HepG2 (cell line): ENCODE data around the gene ENO2. TPM values are rescaled to one million over a fixed set of nuclear protein-coding genes. Genes with fewer than 3 reads are reported as not detected.

ENCODE experiments used
- HHEX ChIP-seq: IDR thresholded peaks from 2 replicates; pipeline ENCODE4 v1.6.1; 2016; ENCODE audit warnings: control low read depth
- MXI1 ChIP-seq: IDR thresholded peaks from 3 replicates; pipeline ENCODE4 v1.6.1; 2012; ENCODE audit warnings: low read depth, low read length, inconsistent platforms, borderline replicate concordance
- MYNN ChIP-seq: sonication (generic); formaldehyde crosslinking; IDR thresholded peaks from 2 replicates; pipeline ENCODE4 v1.4.0; 2020; ENCODE audit warnings: mild to moderate bottlenecking, low read depth, missing genetic modification reagents
- RFX3 ChIP-seq: IDR thresholded peaks from 2 replicates; pipeline ENCODE4 v1.6.1; 2016; ENCODE audit warnings: missing biosample characterization, missing genetic modification reagents
- TCF7 ChIP-seq: sonication (generic); IDR thresholded peaks from 2 replicates; pipeline ENCODE4 v1.6.1; 2016; ENCODE audit warnings: antibody characterized with exemption, low read depth
- THAP11 ChIP-seq: IDR thresholded peaks from 2 replicates; pipeline ENCODE4 v1.6.1; 2016; ENCODE audit warnings: missing biosample characterization, missing genetic modification reagents
- U2AF2 ChIP-seq: fragments of 200-400 bp; formaldehyde crosslinking; IDR thresholded peaks from 2 replicates; pipeline ENCODE4 v1.6.1; 2017; ENCODE audit warnings: low read depth, mild to moderate bottlenecking, low read length
- ZNF24 ChIP-seq: fragments of 450-650 bp; IDR thresholded peaks from 2 replicates; pipeline ENCODE4 v1.6.1; 2017; ENCODE audit warnings: antibody characterized with exemption, mild to moderate bottlenecking
- ZNF430 ChIP-seq: sonication (generic); formaldehyde crosslinking; IDR thresholded peaks from 2 replicates; pipeline ENCODE4 v1.9.0; 2021; ENCODE audit warnings: mild to moderate bottlenecking, missing genetic modification reagents
- ZNF607 ChIP-seq: sonication (generic); formaldehyde crosslinking; IDR thresholded peaks from 2 replicates; pipeline ENCODE4 v1.5.1; 2020; ENCODE audit warnings: missing genetic modification reagents, mild to moderate bottlenecking, borderline replicate concordance
- ZNF674 ChIP-seq: sonication (generic); formaldehyde crosslinking; IDR thresholded peaks from 2 replicates; pipeline ENCODE4 v1.5.0; 2020; ENCODE audit warnings: low read depth, mild to moderate bottlenecking, missing genetic modification reagents
- ZNF788 ChIP-seq: sonication (generic); formaldehyde crosslinking; IDR thresholded peaks from 2 replicates; pipeline ENCODE4 v1.5.0; 2020; ENCODE audit warnings: mild to moderate bottlenecking, missing genetic modification reagents, borderline replicate concordance
- polyA plus RNA-seq, 8 experiments: library from polyadenylated mRNA; depleted of rRNA in 3 of 8; stranded (reverse) in 7 of 8; unstranded in 1 of 8; fragments of >200 nt; fragmentation: Illumina TruSeq in 4 of 8; extraction: Trizol in 4 of 8; gene quantifications; 2 replicates each; pipeline versions ENCODE4 v1.2.1 to v1.2.3, GENCODE V29; 2011 to 2016; ENCODE audit warnings: low read depth in 4 of 8, missing spikeins in 1 of 8, mixed read lengths in 1 of 8; ENCODE audit not compliant: insufficient read depth in 1 of 8
- total RNA-seq, 5 experiments: library from RNA; depleted of rRNA; stranded (reverse); fragments of >200 nt; fragmentation: Illumina TruSeq; extraction: Trizol; gene quantifications; 2 replicates each; pipeline ENCODE4 v1.2.3, GENCODE V29; 2016; ENCODE audit warnings: low read depth in 1 of 5
- TF ChIP-seq, protein P1 (sequence below): IDR thresholded peaks from 2 replicates; pipeline ENCODE4 v1.6.1; 2016; ENCODE audit warnings: missing genetic modification reagents, missing compliant biosample characterization
- TF ChIP-seq, protein P2 (sequence below): IDR thresholded peaks from 2 replicates; pipeline ENCODE4 v1.6.1; 2012; ENCODE audit warnings: low read length, improper control_type of control experiment
- TF ChIP-seq, protein P3 (sequence below), 2 experiments: sonication (generic) in 1 of 2; formaldehyde crosslinking in 1 of 2; IDR thresholded peaks; 2 replicates each; pipeline versions ENCODE4 v1.5.1 to v1.6.1; 2011 to 2020; ENCODE audit warnings: borderline replicate concordance in 1 of 2, low read depth in 1 of 2, low read length in 1 of 2, mild to moderate bottlenecking in 1 of 2, missing genetic modification reagents in 1 of 2, moderate library complexity in 1 of 2
- TF ChIP-seq, protein P4 (sequence below): sonication (generic); formaldehyde crosslinking; IDR thresholded peaks from 2 replicates; pipeline ENCODE4 v1.5.1; 2020; ENCODE audit warnings: mild to moderate bottlenecking, missing genetic modification reagents, borderline replicate concordance
- TF ChIP-seq, protein P5 (sequence below): IDR thresholded peaks from 2 replicates; pipeline ENCODE4 v1.6.1; 2018; ENCODE audit warnings: missing genetic modification reagents, mild to moderate bottlenecking, missing compliant biosample characterization

Gene ENO2
- total and polyA plus RNA-seq, 2 of the 13 experiments (the other 11 are each of a cell fraction or from before 2014, with no cell fraction given), result 19.3 to 136 TPM

DNA sequence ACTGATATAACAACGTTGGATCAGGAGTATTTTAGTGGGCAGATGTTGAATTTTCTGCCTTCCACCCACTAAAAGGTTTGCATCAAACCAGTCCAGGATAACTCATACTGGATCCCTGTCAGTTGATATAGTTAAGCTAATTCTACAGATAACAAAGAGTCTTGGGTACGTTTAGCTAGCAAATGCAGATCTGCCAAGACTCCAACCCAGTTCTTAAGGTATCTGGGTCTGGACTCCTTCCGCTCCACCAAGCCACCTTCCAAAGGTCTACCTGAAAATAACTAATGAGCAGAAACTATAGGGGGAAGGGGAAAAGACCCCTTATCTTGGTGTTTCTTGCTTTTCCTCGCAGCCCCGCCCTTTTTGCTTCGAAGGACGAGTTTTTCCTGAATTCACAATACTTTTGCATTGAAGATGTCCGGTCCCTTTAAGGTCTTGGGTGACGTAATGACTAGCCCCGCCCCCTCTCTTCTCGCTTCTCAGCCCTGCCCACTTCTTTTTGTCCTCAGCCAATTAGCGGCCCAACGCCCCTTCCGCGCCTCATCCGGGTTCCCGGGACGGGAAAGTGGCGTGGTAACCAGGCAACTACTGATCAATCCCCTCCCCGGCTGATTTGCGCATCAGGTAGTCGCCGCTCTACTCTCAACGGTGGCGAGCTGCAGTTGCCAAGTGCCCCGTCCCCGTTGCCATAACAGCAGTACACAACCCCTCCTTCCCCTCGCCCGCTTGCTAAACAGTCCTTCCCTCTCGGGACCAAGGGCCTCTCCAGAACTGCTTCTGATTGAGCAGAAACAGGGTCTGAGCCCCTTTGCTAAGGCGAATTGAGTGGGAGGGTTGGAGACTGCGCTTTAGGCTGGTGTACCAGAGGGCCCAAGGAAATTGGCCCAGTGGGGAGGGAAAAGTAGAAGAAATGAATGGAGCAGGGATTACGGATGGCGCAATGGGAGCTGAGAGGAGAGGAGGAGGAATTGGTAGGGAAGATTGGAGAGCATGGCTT, 9.8 kb upstream of the ENO2 start, which contains the start of gene LRRC23 (continued):
- peak; percentile 94; the same call in 2 of the 3 replicates for TF ChIP-seq MXI1
- 0 out of 2 replicates have a peak, but pooled peaks have one; percentile 30 for TF ChIP-seq U2AF2
- TF ChIP-seq, protein P1, sequence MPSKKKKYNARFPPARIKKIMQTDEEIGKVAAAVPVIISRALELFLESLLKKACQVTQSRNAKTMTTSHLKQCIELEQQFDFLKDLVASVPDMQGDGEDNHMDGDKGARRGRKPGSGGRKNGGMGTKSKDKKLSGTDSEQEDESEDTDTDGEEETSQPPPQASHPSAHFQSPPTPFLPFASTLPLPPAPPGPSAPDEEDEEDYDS, result peak; percentile 57; the same call in 1 of the 2 replicates
- no peak for TF ChIP-seq ZNF24
- peak; percentile 58; the same call in 1 of the 2 replicates for TF ChIP-seq ZNF607 (CRISPR knock-in tag)
- TF ChIP-seq MYNN, result no peak
- TF ChIP-seq THAP11, result peak; percentile 60; the same call in 1 of the 2 replicates
- TF ChIP-seq TCF7, result no peak
- TF ChIP-seq, protein P2, sequence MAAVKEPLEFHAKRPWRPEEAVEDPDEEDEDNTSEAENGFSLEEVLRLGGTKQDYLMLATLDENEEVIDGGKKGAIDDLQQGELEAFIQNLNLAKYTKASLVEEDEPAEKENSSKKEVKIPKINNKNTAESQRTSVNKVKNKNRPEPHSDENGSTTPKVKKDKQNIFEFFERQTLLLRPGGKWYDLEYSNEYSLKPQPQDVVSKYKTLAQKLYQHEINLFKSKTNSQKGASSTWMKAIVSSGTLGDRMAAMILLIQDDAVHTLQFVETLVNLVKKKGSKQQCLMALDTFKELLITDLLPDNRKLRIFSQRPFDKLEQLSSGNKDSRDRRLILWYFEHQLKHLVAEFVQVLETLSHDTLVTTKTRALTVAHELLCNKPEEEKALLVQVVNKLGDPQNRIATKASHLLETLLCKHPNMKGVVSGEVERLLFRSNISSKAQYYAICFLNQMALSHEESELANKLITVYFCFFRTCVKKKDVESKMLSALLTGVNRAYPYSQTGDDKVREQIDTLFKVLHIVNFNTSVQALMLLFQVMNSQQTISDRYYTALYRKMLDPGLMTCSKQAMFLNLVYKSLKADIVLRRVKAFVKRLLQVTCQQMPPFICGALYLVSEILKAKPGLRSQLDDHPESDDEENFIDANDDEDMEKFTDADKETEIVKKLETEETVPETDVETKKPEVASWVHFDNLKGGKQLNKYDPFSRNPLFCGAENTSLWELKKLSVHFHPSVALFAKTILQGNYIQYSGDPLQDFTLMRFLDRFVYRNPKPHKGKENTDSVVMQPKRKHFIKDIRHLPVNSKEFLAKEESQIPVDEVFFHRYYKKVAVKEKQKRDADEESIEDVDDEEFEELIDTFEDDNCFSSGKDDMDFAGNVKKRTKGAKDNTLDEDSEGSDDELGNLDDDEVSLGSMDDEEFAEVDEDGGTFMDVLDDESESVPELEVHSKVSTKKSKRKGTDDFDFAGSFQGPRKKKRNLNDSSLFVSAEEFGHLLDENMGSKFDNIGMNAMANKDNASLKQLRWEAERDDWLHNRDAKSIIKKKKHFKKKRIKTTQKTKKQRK, result no peak
- TF ChIP-seq ZNF788, result no peak
- TF ChIP-seq, protein P3, sequence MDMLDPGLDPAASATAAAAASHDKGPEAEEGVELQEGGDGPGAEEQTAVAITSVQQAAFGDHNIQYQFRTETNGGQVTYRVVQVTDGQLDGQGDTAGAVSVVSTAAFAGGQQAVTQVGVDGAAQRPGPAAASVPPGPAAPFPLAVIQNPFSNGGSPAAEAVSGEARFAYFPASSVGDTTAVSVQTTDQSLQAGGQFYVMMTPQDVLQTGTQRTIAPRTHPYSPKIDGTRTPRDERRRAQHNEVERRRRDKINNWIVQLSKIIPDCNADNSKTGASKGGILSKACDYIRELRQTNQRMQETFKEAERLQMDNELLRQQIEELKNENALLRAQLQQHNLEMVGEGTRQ (IDR thresholded peaks at IDR 0.05; ENCODE audit: low read depth, low read length), result no peak
- TF ChIP-seq, protein P3 (CRISPR knock-in tag; IDR thresholded peaks at IDR 0.05; ENCODE audit: borderline replicate concordance), result peak; percentile 15; the same call in 1 of the 2 replicates
- no peak for TF ChIP-seq ZNF430
- TF ChIP-seq, protein P4, sequence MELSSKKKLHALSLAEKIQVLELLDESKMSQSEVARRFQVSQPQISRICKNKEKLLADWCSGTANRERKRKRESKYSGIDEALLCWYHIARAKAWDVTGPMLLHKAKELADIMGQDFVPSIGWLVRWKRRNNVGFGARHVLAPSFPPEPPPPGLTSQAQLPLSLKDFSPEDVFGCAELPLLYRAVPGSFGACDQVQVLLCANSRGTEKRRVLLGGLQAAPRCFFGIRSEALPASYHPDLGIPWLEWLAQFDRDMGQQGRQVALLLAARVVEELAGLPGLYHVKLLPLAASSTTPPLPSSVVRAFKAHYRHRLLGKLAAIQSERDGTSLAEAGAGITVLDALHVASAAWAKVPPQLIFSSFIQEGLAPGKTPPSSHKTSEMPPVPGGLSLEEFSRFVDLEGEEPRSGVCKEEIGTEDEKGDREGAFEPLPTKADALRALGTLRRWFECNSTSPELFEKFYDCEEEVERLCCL (CRISPR knock-in tag), result no peak
- peak; percentile 85 for TF ChIP-seq RFX3 (CRISPR knock-in tag)
- TF ChIP-seq HHEX, result no peak
- TF ChIP-seq, protein P5, sequence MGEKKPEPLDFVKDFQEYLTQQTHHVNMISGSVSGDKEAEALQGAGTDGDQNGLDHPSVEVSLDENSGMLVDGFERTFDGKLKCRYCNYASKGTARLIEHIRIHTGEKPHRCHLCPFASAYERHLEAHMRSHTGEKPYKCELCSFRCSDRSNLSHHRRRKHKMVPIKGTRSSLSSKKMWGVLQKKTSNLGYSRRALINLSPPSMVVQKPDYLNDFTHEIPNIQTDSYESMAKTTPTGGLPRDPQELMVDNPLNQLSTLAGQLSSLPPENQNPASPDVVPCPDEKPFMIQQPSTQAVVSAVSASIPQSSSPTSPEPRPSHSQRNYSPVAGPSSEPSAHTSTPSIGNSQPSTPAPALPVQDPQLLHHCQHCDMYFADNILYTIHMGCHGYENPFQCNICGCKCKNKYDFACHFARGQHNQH, result no peak
- no peak for TF ChIP-seq ZNF674 (CRISPR knock-in tag)
